ENCODE measurements around the gene TLE3.

TLE3 gene

GRCh38 chr15:70061696-70062270, 35.9 kb downstream of the TLE3 start:
- no peak for DNase-seq

- no peak for DNase-seq
Measured at GRCh38 chr15:70060993-70061305, 36.8 kb downstream of the TLE3 start.

- DNase-seq: no peak
Measured at GRCh38 chr15:70060214-70060992, 37.3 kb downstream of the TLE3 start.

GRCh38 chr15:70059476-70060213, 38.1 kb downstream of the TLE3 start:
- DNase-seq: no peak

GRCh38 chr15:70058642-70059360, 38.9 kb downstream of the TLE3 start:
- no peak for DNase-seq

- DNase-seq: no peak
Measured at GRCh38 chr15:70057931-70058641, 39.6 kb downstream of the TLE3 start.

- DNase-seq: no peak
Measured at GRCh38 chr15:70056091-70056680, 41.5 kb downstream of the TLE3 start.

GRCh38 chr15:70055601-70056051, 42.1 kb downstream of the TLE3 start:
- DNase-seq: no peak

GRCh38 chr15:70054884-70055387, 42.8 kb downstream of the TLE3 start:
- DNase-seq: no peak

- DNase-seq: no peak
Measured at GRCh38 chr15:70054366-70054765, 43.4 kb downstream of the TLE3 start.

GRCh38 chr15:70053716-70054229, 43.9 kb downstream of the TLE3 start:
- no peak for DNase-seq

- no peak for DNase-seq
Measured at GRCh38 chr15:70053001-70053715, 44.6 kb downstream of the TLE3 start.

GRCh38 chr15:70051948-70052633, 45.6 kb downstream of the TLE3 start:
- DNase-seq: no peak

GRCh38 chr15:70050970-70051369, 46.7 kb downstream of the TLE3 start:
- no peak for DNase-seq

- no peak for DNase-seq
Measured at GRCh38 chr15:70050441-70050840, 47.3 kb downstream of the TLE3 start.

- no peak for DNase-seq
Measured at GRCh38 chr15:70049701-70050301, 47.9 kb downstream of the TLE3 start.

GRCh38 chr15:70048578-70049514, 48.9 kb downstream of the TLE3 start:
- DNase-seq: no peak

GRCh38 chr15:70048198-70048565, 49.5 kb downstream of the TLE3 start:
- no peak for DNase-seq
